ENCODE measurements around the gene TMPRSS13.

The TMPRSS13 gene

DNA sequence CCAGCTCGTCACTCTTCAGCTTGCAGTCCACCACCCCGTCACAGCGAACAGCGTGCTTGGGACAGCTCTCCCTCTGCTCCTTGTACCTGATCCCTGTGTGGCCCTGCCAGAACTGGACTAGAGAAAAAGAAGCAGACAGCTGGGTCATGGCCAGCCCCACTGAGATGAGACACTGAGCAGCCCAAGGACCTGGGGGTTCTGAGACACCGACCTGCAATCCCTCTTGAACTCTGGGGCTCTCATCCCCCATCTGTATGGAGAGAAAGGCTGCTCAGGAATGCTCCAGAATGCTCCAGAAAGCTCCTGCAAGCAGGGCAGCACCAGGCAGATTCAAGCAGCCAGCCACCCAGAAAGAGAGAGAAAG is 14.8 kb downstream of the TMPRSS13 start:
- TF ChIP-seq, protein P1, sequence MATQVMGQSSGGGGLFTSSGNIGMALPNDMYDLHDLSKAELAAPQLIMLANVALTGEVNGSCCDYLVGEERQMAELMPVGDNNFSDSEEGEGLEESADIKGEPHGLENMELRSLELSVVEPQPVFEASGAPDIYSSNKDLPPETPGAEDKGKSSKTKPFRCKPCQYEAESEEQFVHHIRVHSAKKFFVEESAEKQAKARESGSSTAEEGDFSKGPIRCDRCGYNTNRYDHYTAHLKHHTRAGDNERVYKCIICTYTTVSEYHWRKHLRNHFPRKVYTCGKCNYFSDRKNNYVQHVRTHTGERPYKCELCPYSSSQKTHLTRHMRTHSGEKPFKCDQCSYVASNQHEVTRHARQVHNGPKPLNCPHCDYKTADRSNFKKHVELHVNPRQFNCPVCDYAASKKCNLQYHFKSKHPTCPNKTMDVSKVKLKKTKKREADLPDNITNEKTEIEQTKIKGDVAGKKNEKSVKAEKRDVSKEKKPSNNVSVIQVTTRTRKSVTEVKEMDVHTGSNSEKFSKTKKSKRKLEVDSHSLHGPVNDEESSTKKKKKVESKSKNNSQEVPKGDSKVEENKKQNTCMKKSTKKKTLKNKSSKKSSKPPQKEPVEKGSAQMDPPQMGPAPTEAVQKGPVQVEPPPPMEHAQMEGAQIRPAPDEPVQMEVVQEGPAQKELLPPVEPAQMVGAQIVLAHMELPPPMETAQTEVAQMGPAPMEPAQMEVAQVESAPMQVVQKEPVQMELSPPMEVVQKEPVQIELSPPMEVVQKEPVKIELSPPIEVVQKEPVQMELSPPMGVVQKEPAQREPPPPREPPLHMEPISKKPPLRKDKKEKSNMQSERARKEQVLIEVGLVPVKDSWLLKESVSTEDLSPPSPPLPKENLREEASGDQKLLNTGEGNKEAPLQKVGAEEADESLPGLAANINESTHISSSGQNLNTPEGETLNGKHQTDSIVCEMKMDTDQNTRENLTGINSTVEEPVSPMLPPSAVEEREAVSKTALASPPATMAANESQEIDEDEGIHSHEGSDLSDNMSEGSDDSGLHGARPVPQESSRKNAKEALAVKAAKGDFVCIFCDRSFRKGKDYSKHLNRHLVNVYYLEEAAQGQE (IDR thresholded peaks at IDR 0.05; ENCODE audit: insufficient read depth in 1 of 2, low read depth in 2 of 2, low read length in 2 of 2), result no peak
- TF ChIP-seq FOXP2 (optimal IDR thresholded peaks at IDR 0.05; ENCODE audit: borderline replicate concordance, extremely low read depth, extremely low read length, insufficient read depth) (no peak), SIN3A (IDR thresholded peaks at IDR 0.05; ENCODE audit: borderline replicate concordance, insufficient read depth, low read length) (no peak), POLR2AphosphoS5 (IDR thresholded peaks at IDR 0.05; ENCODE audit: low read depth, low read length) (no peak), TAF1 (IDR thresholded peaks at IDR 0.05; ENCODE audit: borderline replicate concordance, insufficient read depth, low read length) (no peak)

DNA sequence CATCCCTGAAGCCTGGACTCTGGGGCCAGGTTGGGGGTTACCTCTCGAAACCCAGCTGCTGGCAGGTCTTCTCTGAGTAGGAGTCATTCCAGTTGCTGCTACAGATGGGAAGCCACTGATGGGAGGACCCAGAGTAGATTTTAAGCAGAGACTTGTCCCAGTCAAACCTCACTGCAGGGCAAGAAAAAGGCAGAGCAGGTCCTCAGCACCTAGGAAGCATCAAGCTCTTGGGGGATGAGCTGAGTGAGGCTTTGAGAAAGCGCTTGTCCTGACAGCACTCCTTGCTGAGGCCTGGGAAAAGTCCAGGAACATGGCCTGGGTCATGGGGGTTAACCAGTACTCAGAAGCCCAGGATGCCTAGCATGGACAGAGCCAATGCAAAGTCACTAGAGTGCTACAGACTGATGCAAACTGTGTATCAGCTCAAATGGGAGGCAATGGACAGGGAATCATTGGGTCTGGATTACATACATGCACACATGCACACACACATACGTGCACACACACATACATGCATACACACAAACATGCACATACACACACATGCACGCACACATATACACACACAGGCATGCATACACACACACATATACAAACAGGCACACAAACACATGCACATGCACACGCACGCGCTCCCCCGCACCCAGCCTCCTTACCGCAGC is 15.3 kb downstream of the TMPRSS13 start:
- TF ChIP-seq, protein P1 (IDR thresholded peaks at IDR 0.05; ENCODE audit: insufficient read depth in 1 of 2, low read depth in 2 of 2, low read length in 2 of 2), result no peak
- TF ChIP-seq FOXP2 (optimal IDR thresholded peaks at IDR 0.05; ENCODE audit: borderline replicate concordance, extremely low read depth, extremely low read length, insufficient read depth) (no peak), POLR2AphosphoS5 (IDR thresholded peaks at IDR 0.05; ENCODE audit: low read depth, low read length) (no peak), SIN3A (IDR thresholded peaks at IDR 0.05; ENCODE audit: borderline replicate concordance, insufficient read depth, low read length) (no peak), TAF1 (IDR thresholded peaks at IDR 0.05; ENCODE audit: borderline replicate concordance, insufficient read depth, low read length) (no peak)

DNA sequence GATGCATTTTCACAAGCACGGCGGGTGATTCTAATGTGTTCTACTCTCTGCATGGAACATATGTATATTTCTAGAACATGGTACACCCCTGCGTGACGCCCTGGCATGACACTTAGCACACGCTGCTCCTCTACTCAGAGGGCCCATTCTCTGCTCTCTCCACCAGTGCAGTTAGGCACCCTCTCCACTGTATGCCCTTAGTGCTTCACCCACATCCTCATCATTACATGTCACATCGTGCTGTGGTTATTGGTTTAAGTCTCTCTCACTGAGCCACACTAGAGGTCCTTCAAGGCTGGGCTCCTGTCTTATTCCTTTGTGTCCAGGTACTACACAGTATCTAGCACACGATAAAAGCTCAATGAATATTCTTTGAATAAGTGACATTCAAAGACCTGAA is 16.7 kb downstream of the TMPRSS13 start:
- no peak for TF ChIP-seq SIN3A (IDR thresholded peaks at IDR 0.05; ENCODE audit: borderline replicate concordance, insufficient read depth, low read length)
- TF ChIP-seq, protein P1 (IDR thresholded peaks at IDR 0.05; ENCODE audit: insufficient read depth in 1 of 2, low read depth in 2 of 2, low read length in 2 of 2), result no peak
- no peak for TF ChIP-seq FOXP2 (optimal IDR thresholded peaks at IDR 0.05; ENCODE audit: borderline replicate concordance, extremely low read depth, extremely low read length, insufficient read depth)
- TF ChIP-seq POLR2AphosphoS5 (IDR thresholded peaks at IDR 0.05; ENCODE audit: low read depth, low read length), result no peak
- TF ChIP-seq TAF1 (IDR thresholded peaks at IDR 0.05; ENCODE audit: borderline replicate concordance, insufficient read depth, low read length), result no peak

DNA sequence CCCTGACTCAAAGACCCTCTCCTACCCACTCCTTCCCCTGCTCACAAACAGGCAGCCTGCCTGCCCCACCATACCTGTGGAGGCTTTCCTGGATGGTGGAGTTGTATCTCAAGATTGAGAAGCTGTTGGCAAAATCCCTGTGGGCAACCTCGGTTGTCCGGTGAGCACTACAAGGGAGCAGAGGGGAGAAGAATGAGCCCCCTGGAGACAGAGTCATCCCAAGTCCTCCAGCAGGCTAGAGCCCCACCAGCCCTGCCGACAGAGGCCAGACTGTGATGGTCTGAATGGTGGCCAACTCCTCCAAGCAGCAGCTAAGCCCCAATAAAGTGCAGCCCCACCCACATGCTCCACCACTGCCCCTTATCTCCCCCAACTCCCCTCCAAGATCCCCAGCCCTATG is 17.5 kb downstream of the TMPRSS13 start:
- TF ChIP-seq, protein P1 (IDR thresholded peaks at IDR 0.05; ENCODE audit: insufficient read depth in 1 of 2, low read depth in 2 of 2, low read length in 2 of 2), result no peak
- TF ChIP-seq TAF1 (IDR thresholded peaks at IDR 0.05; ENCODE audit: borderline replicate concordance, insufficient read depth, low read length) (no peak), SIN3A (IDR thresholded peaks at IDR 0.05; ENCODE audit: borderline replicate concordance, insufficient read depth, low read length) (no peak), FOXP2 (optimal IDR thresholded peaks at IDR 0.05; ENCODE audit: borderline replicate concordance, extremely low read depth, extremely low read length, insufficient read depth) (no peak), POLR2AphosphoS5 (IDR thresholded peaks at IDR 0.05; ENCODE audit: low read depth, low read length) (no peak)

Measured in PFSK-1 (cell line).